Measurements from ENCODE around the gene THNSL1. TPM values are rescaled to one million over a fixed set of nuclear protein-coding genes. Genes with fewer than 3 reads are reported as not detected.

Gene THNSL1
- total RNA-seq, 1 donor = 2.9 TPM

DNA sequence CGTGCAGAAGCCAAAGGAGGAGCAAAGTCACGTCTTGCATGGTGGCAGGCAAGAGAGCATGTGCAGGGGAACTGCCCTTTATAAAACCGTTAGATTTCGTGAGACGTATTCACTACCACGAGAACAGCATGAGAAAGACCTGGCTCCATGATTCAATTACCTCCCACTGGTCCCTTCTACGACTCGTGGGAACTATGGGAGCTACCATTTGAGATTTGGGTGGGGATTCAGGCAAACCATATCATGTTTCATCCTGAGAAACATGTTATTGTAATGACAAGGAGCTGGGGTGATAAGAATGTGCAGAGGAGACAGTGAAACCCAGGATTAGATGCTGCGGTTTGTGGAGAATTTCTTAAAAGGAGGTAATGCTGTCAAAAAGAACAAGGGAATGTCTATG is 34.0 kb downstream of the THNSL1 start:
- Histone ChIP-seq H4K20me1 (ENCODE audit: insufficient read depth, low read length) (no peaks in the 10 kb centered on the region), H3K79me2 (ENCODE audit: insufficient read depth, low read length) (no peaks in the 10 kb centered on the region), H3K4me2 (ENCODE audit: insufficient read depth, low read length) (no peak overlapping the region), H3K36me3 (ENCODE audit: insufficient read depth, low read length) (no peaks in the 10 kb centered on the region), H3K27me3 (ENCODE audit: insufficient read depth, low read length) (peaks cover 6% of the 10 kb centered on the region), H3K4me3 (ENCODE audit: insufficient read depth, low read length) (no peak overlapping the region), H2AFZ (ENCODE audit: low read length) (no peak overlapping the region), H3K27ac (ENCODE audit: low read depth, low read length) (no peak overlapping the region), H3K9me3 (ENCODE audit: low read depth, low read length) (no peaks in the 10 kb centered on the region), H3K4me1 (ENCODE audit: insufficient read depth, low read length) (peaks cover 15% of the 10 kb centered on the region)
- no peak for DNase-seq (ENCODE audit: insufficient read length, low spot score, missing footprints)
- TF ChIP-seq, protein P1, sequence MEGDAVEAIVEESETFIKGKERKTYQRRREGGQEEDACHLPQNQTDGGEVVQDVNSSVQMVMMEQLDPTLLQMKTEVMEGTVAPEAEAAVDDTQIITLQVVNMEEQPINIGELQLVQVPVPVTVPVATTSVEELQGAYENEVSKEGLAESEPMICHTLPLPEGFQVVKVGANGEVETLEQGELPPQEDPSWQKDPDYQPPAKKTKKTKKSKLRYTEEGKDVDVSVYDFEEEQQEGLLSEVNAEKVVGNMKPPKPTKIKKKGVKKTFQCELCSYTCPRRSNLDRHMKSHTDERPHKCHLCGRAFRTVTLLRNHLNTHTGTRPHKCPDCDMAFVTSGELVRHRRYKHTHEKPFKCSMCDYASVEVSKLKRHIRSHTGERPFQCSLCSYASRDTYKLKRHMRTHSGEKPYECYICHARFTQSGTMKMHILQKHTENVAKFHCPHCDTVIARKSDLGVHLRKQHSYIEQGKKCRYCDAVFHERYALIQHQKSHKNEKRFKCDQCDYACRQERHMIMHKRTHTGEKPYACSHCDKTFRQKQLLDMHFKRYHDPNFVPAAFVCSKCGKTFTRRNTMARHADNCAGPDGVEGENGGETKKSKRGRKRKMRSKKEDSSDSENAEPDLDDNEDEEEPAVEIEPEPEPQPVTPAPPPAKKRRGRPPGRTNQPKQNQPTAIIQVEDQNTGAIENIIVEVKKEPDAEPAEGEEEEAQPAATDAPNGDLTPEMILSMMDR (IDR thresholded peaks at IDR 0.05; ENCODE audit: extremely low read depth, low read depth, low read length) = no peak

DNA sequence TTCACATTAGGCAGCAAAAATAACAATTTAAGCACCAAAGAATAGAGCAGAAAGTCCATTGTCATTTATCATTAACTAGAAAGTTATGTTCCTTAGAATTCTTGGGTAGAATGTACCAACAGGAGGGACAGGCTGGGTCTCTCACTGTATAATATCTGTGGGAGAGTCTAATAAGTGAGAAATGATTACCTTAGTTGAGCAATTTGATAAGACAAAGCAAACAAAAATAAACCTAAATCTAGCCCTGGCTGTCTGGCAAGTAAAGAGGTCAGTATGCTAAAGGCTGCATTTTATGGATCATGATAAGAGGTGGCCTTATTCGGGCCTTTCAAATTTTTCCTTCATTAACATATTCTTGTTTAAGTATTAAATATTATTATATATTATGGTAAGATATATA is 35.6 kb downstream of the THNSL1 start:
- TF ChIP-seq, protein P1 (IDR thresholded peaks at IDR 0.05; ENCODE audit: extremely low read depth, low read depth, low read length) = no peak
- H3K79me2 ChIP-seq (ENCODE audit: insufficient read depth, low read length) = no peaks in the 10 kb centered on the region

DNA sequence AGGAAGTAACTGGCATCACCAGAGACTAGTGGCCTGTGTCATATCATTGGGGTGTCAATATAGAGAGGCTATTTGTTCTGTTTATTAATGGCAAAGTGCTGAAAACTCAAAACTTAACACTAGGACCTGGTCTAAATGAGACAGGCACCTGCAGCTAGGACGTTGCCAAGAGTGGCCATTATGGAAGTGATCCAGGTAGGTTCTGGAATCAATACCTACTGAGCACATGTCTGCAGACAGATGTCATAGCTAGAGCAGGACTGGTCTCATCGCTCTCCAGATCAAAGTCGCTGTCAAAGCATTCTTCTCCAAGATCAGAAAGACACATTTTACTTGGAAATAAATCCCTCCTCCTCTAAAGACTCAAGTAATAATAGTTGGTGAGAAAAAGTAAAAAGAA is 40.3 kb downstream of the THNSL1 start:
- H3K4me1 ChIP-seq (ENCODE audit: insufficient read depth, low read length) = peaks cover 23% of the 10 kb centered on the region
- no peaks in the 10 kb centered on the region for H4K20me1 ChIP-seq (ENCODE audit: insufficient read depth, low read length)
- H3K4me2 ChIP-seq (ENCODE audit: insufficient read depth, low read length) = no peak overlapping the region
- H3K79me2 ChIP-seq (ENCODE audit: insufficient read depth, low read length) = no peaks in the 10 kb centered on the region
- no peaks in the 10 kb centered on the region for H3K9me3 ChIP-seq (ENCODE audit: low read depth, low read length)
- H3K4me3 ChIP-seq (ENCODE audit: insufficient read depth, low read length) = no peak overlapping the region
- no peaks in the 10 kb centered on the region for H3K36me3 ChIP-seq (ENCODE audit: insufficient read depth, low read length)
- H2AFZ ChIP-seq (ENCODE audit: low read length) = no peak overlapping the region
- no peak for DNase-seq (ENCODE audit: insufficient read length, low spot score, missing footprints)
- TF ChIP-seq, protein P1 (IDR thresholded peaks at IDR 0.05; ENCODE audit: extremely low read depth, low read depth, low read length) = no peak
- H3K27ac ChIP-seq (ENCODE audit: low read depth, low read length) = no peak overlapping the region
- H3K27me3 ChIP-seq (ENCODE audit: insufficient read depth, low read length) = no peaks in the 10 kb centered on the region

More for the DNA sequence above, 35.6 kb downstream of the THNSL1 start:
- no peak overlapping the region for H3K4me2 ChIP-seq (ENCODE audit: insufficient read depth, low read length)
- H3K27ac ChIP-seq (ENCODE audit: low read depth, low read length) = no peak overlapping the region
- H3K4me3 ChIP-seq (ENCODE audit: insufficient read depth, low read length) = no peak overlapping the region
- no peak for DNase-seq (ENCODE audit: insufficient read length, low spot score, missing footprints)
- H3K36me3 ChIP-seq (ENCODE audit: insufficient read depth, low read length) = no peaks in the 10 kb centered on the region
- peaks cover 6% of the 10 kb centered on the region for H3K27me3 ChIP-seq (ENCODE audit: insufficient read depth, low read length)
- no peak overlapping the region for H2AFZ ChIP-seq (ENCODE audit: low read length)
- peaks cover 15% of the 10 kb centered on the region for H3K4me1 ChIP-seq (ENCODE audit: insufficient read depth, low read length)
- H4K20me1 ChIP-seq (ENCODE audit: insufficient read depth, low read length) = no peaks in the 10 kb centered on the region
- H3K9me3 ChIP-seq (ENCODE audit: low read depth, low read length) = no peaks in the 10 kb centered on the region

DNA sequence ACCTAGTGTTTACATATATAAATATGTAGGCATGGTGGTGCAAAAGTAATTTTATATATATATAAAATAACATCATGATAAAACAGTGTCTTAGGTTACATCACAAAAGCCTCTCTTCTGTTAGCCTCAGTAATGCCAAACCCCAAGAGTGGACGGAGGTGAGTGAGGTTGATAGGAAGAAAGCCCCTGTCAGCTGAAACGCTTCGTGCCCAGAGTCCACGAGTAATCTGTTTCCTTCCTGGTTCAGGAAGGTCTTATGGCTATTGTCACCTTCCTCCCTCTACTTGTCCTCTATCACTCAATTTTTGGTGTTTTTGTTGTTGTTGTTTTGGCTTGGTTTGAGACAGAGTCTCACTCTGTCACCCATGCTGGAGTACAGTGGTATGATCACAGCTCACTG is 41.5 kb downstream of the THNSL1 start:
- TF ChIP-seq, protein P1 (IDR thresholded peaks at IDR 0.05; ENCODE audit: extremely low read depth, low read depth, low read length) = no peak
- Histone ChIP-seq H3K79me2 (ENCODE audit: insufficient read depth, low read length) (no peaks in the 10 kb centered on the region), H3K27ac (ENCODE audit: low read depth, low read length) (no peak overlapping the region), H4K20me1 (ENCODE audit: insufficient read depth, low read length) (no peaks in the 10 kb centered on the region), H3K36me3 (ENCODE audit: insufficient read depth, low read length) (no peaks in the 10 kb centered on the region), H3K9me3 (ENCODE audit: low read depth, low read length) (no peaks in the 10 kb centered on the region), H3K4me2 (ENCODE audit: insufficient read depth, low read length) (no peak overlapping the region), H2AFZ (ENCODE audit: low read length) (no peak overlapping the region), H3K4me3 (ENCODE audit: insufficient read depth, low read length) (no peak overlapping the region), H3K27me3 (ENCODE audit: insufficient read depth, low read length) (no peaks in the 10 kb centered on the region), H3K4me1 (ENCODE audit: insufficient read depth, low read length) (peaks cover 32% of the 10 kb centered on the region)
- DNase-seq (ENCODE audit: insufficient read length, low spot score, missing footprints) = no peak
